AG09319 (cell line): ENCODE data around the gene GH1.

ENCODE experiments used
- DNase-seq: peaks from one replicate; pipeline ENCODE4 v3.0.0-alpha.2; 2010; ENCODE audit warnings: low read depth; ENCODE audit errors: extremely low read depth
- CTCF ChIP-seq: IDR thresholded peaks from 2 replicates; pipeline ENCODE4 v1.5.1; 2011; ENCODE audit warnings: low read depth, mild to moderate bottlenecking, inconsistent platforms, low read length, moderate library complexity

Gene GH1

GRCh38 chr17:63943745-63944144 is 25.1 kb upstream of the GH1 start:
- no peak for TF ChIP-seq CTCF
- no peak for DNase-seq

- DNase-seq: no peak
- no peak for TF ChIP-seq CTCF
These were observed 23.8 kb upstream of the GH1 start for GRCh38 chr17:63942309-63942985.

GRCh38 chr17:63941751-63942150 is 23.1 kb upstream of the GH1 start:
- DNase-seq: no peak
- TF ChIP-seq CTCF: no peak

GRCh38 chr17:63941162-63941561 is 22.5 kb upstream of the GH1 start:
- no peak for DNase-seq
- TF ChIP-seq CTCF: no peak

- TF ChIP-seq CTCF: no peak
- no peak for DNase-seq
These were observed 21.9 kb upstream of the GH1 start for GRCh38 chr17:63940584-63940983.

GRCh38 chr17:63939884-63940283 is 21.2 kb upstream of the GH1 start:
- no peak for TF ChIP-seq CTCF
- DNase-seq: no peak

- TF ChIP-seq CTCF: no peak
- DNase-seq: no peak
These were observed 20.8 kb upstream of the GH1 start for GRCh38 chr17:63939401-63939800.
